ENCODE data around the gene GRB10.

The GRB10 gene

GRCh38 chr7:50544992-50545391 lies 237.7 kb downstream of the GRB10 start:
- no peak overlapping the region for H3K4me3 ChIP-seq (ENCODE audit: insufficient read depth in 1 of 2, low read depth in 1 of 2, low read length in 2 of 2)
- WGBS = 73% methylated on average over 4 of the region's 6 CpGs
- H3K79me1 ChIP-seq (replicated peaks; ENCODE audit: low read length, poor library complexity, severe bottlenecking) = no peaks in the 10 kb centered on the region
- no peak overlapping the region for H3K14ac ChIP-seq (ENCODE audit: low read length in 2 of 2)
- no peak overlapping the region for H3K27ac ChIP-seq (ENCODE audit: low read length, poor library complexity, severe bottlenecking)
- DNase-seq = no peak
- no peak overlapping the region for H3K18ac ChIP-seq (ENCODE audit: low read depth in 1 of 2, low read length in 2 of 2)
- no peak overlapping the region for H3K9ac ChIP-seq (ENCODE audit: low read length)
- no peak overlapping the region for H2BK12ac ChIP-seq (ENCODE audit: low read length in 2 of 2)
- no peaks in the 10 kb centered on the region for H3K36me3 ChIP-seq (ENCODE audit: control insufficient read depth in 1 of 2, insufficient read depth in 2 of 2, low read depth in 1 of 2, low read length in 2 of 2)
- H2AK5ac ChIP-seq (ENCODE audit: low read length, severe bottlenecking) = no peak overlapping the region
- H2AFZ ChIP-seq (ENCODE audit: low read depth, low read length) = no peak overlapping the region
- no peaks in the 10 kb centered on the region for H3K4me1 ChIP-seq (ENCODE audit: control insufficient read depth, insufficient read depth, low read depth, low read length)
- H4K91ac ChIP-seq (ENCODE audit: low read length) = no peak overlapping the region
- peaks cover 24 to 26% of the 10 kb centered on the region in 2 experiments for H3K27me3 ChIP-seq (ENCODE audit: control insufficient read depth in 1 of 2, insufficient read depth in 1 of 2, low read length in 2 of 2)
- no peak overlapping the region for H2BK5ac ChIP-seq (ENCODE audit: low read depth, low read length, poor library complexity, severe bottlenecking)
- no peak overlapping the region for H2BK15ac ChIP-seq (ENCODE audit: low read depth, poor library complexity, severe bottlenecking)
- no peak overlapping the region for H4K8ac ChIP-seq (ENCODE audit: low read length)
- H2BK120ac ChIP-seq (ENCODE audit: low read depth, low read length) = no peak overlapping the region
- no peak overlapping the region for H3K23ac ChIP-seq (ENCODE audit: low read length in 2 of 2)
- H3K4ac ChIP-seq (ENCODE audit: low read depth in 1 of 2, low read length in 2 of 2) = no peak overlapping the region
- H3K9me3 ChIP-seq (ENCODE audit: control insufficient read depth, low read length) = no peaks in the 10 kb centered on the region
- no peak overlapping the region for H3K4me2 ChIP-seq (ENCODE audit: low read length, poor library complexity, severe bottlenecking)

DNA sequence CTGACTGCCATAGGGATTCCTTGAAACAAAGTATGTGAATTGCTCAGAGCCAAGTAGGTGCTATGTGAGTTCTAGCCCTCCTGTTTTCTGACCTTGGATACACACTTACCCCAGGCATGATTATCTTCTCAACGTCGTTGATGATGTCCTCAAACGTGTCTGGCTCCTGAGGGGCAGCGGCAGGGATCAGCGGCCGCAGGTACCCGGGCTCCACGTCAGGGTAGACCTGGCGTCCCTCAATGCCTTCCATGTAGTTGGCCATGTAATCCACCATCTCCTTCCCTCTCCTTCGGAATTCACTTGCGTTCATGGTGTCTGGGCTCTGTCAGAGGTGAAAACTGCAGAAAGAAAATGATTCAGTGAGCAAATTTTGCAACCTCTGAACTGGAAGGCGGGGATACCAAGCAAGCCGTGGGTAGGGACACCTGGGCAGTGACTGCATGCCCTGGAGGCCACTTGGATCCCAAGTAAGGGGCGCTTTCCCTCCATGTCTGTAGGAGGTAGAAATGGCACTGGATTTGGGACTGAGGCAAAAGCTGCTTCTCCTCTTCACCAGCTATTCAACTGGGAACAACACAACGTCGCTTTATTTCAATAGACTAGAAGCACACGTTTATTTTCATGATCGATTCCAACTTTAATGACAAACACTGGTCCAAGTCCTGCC lies 238.8 kb downstream of the GRB10 start:
- H3K27ac ChIP-seq (ENCODE audit: low read length, poor library complexity, severe bottlenecking) = no peak overlapping the region
- no peak overlapping the region for H2BK120ac ChIP-seq (ENCODE audit: low read depth, low read length)
- no peak overlapping the region for H3K4me2 ChIP-seq (ENCODE audit: low read length, poor library complexity, severe bottlenecking)
- no peak overlapping the region for H2AK5ac ChIP-seq (ENCODE audit: low read length, severe bottlenecking)
- no peaks in the 10 kb centered on the region for H3K36me3 ChIP-seq (ENCODE audit: control insufficient read depth in 1 of 2, insufficient read depth in 2 of 2, low read depth in 1 of 2, low read length in 2 of 2)
- no peaks in the 10 kb centered on the region for H3K9me3 ChIP-seq (ENCODE audit: control insufficient read depth, low read length)
- no peak overlapping the region for H2BK5ac ChIP-seq (ENCODE audit: low read depth, low read length, poor library complexity, severe bottlenecking)
- H2AFZ ChIP-seq (ENCODE audit: low read depth, low read length) = no peak overlapping the region
- no peak overlapping the region for H3K23ac ChIP-seq (ENCODE audit: low read length in 2 of 2)
- no peak overlapping the region for H3K18ac ChIP-seq (ENCODE audit: low read depth in 1 of 2, low read length in 2 of 2)
- no peak overlapping the region for H4K8ac ChIP-seq (ENCODE audit: low read length)
- H2BK12ac ChIP-seq (ENCODE audit: low read length in 2 of 2) = no peak overlapping the region
- DNase-seq = no peak
- H4K91ac ChIP-seq (ENCODE audit: low read length) = no peak overlapping the region
- no peaks in the 10 kb centered on the region for H3K4me1 ChIP-seq (ENCODE audit: control insufficient read depth, insufficient read depth, low read depth, low read length)
- H3K79me1 ChIP-seq (replicated peaks; ENCODE audit: low read length, poor library complexity, severe bottlenecking) = no peaks in the 10 kb centered on the region
- 92% methylated on average over 17 of the region's 18 CpGs for WGBS
- no peak overlapping the region for H3K4me3 ChIP-seq (ENCODE audit: insufficient read depth in 1 of 2, low read depth in 1 of 2, low read length in 2 of 2)
- no peak overlapping the region for H3K14ac ChIP-seq (ENCODE audit: low read length in 2 of 2)
- H3K4ac ChIP-seq (ENCODE audit: low read depth in 1 of 2, low read length in 2 of 2) = no peak overlapping the region
- peak overlapping the region; percentile 15 for H2BK15ac ChIP-seq (ENCODE audit: low read depth, poor library complexity, severe bottlenecking)
- no peak overlapping the region for H3K9ac ChIP-seq (ENCODE audit: low read length)
- H3K27me3 ChIP-seq (ENCODE audit: control insufficient read depth in 1 of 2, insufficient read depth in 1 of 2, low read length in 2 of 2) = peaks cover 24 to 33% of the 10 kb centered on the region in 2 experiments

DNA sequence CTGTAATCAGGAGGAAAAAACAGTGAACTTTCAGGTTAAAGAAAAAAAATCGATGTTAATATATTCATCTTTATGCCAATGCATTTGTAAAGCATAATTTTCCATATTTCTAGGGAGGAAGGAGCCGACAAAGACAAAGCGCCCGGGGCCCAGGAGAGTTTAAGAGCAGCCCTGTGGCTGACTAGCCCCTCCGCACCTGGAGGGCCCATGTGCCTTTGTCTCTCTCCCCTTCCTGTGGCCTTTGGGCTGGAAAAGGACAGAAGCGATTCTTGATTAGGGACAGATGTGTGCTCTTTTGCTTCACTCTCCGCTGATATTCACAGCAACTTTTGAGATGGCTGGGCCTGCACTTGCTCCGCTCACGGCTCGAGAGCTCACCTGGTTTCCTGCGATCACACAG lies 240.6 kb downstream of the GRB10 start:
- H2BK120ac ChIP-seq (ENCODE audit: low read depth, low read length) = no peak overlapping the region
- no peaks in the 10 kb centered on the region for H3K36me3 ChIP-seq (ENCODE audit: control insufficient read depth in 1 of 2, insufficient read depth in 2 of 2, low read depth in 1 of 2, low read length in 2 of 2)
- H2AFZ ChIP-seq (ENCODE audit: low read depth, low read length) = no peak overlapping the region
- no peak overlapping the region for H3K4me3 ChIP-seq (ENCODE audit: insufficient read depth in 1 of 2, low read depth in 1 of 2, low read length in 2 of 2)
- H3K4me2 ChIP-seq (ENCODE audit: low read length, poor library complexity, severe bottlenecking) = no peak overlapping the region
- DNase-seq = no peak
- H3K4ac ChIP-seq (ENCODE audit: low read depth in 1 of 2, low read length in 2 of 2) = no peak overlapping the region
- no peak overlapping the region for H2BK5ac ChIP-seq (ENCODE audit: low read depth, low read length, poor library complexity, severe bottlenecking)
- H3K79me1 ChIP-seq (replicated peaks; ENCODE audit: low read length, poor library complexity, severe bottlenecking) = no peaks in the 10 kb centered on the region
- H3K14ac ChIP-seq (ENCODE audit: low read length in 2 of 2) = no peak overlapping the region
- no peak overlapping the region for H3K9ac ChIP-seq (ENCODE audit: low read length)
- H3K27ac ChIP-seq (ENCODE audit: low read length, poor library complexity, severe bottlenecking) = no peak overlapping the region
- no peaks in the 10 kb centered on the region for H3K9me3 ChIP-seq (ENCODE audit: control insufficient read depth, low read length)
- H2AK5ac ChIP-seq (ENCODE audit: low read length, severe bottlenecking) = no peak overlapping the region
- H2BK12ac ChIP-seq (ENCODE audit: low read length in 2 of 2) = no peak overlapping the region
- H4K8ac ChIP-seq (ENCODE audit: low read length) = no peak overlapping the region
- H3K23ac ChIP-seq (ENCODE audit: low read length in 2 of 2) = no peak overlapping the region
- no peak overlapping the region for H4K91ac ChIP-seq (ENCODE audit: low read length)
- H3K18ac ChIP-seq (ENCODE audit: low read depth in 1 of 2, low read length in 2 of 2) = no peak overlapping the region
- no peak overlapping the region for H2BK15ac ChIP-seq (ENCODE audit: low read depth, poor library complexity, severe bottlenecking)
- H3K4me1 ChIP-seq (ENCODE audit: control insufficient read depth, insufficient read depth, low read depth, low read length) = no peaks in the 10 kb centered on the region
- H3K27me3 ChIP-seq (ENCODE audit: control insufficient read depth in 1 of 2, insufficient read depth in 1 of 2, low read length in 2 of 2) = peaks cover 24 to 31% of the 10 kb centered on the region in 2 experiments
- 87% methylated on average over 10 of the region's 11 CpGs for WGBS

DNA sequence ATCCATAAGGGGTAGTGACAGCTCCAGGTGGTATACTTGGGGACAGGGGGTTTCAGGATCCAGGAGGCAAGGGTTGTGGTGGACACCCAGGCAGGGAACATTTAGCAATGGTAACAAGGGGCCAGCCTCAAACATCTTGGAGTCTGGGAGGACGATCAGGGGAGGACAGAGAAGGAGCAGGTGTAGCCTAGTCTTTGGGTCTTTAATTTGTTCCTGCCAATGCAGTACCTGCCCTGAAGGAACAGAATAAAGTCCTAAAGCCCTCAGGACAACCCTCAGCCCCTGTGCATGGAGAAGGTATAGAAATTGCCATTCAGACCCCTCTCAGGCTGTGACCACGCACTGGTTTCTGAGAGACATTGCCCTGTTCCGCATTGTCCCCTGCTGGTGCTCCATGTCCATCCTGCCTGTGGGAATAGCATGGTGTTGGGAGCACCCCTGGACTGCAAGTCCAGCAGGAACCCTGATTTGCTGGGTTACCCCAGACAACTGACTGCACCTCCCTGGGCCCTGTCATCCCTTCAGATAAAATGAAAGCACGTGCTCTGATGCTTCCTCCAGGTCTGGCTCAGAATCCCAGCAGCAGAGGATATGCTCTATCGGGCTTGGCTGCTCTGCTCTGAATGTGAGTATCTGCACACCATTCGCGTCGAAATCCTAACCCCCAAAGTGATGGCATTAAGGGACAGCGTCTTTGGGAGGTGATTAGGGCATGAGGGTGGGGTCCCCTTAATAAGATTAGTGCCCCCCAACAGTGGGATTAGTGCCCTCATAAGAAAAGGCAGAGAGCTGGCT lies 241.7 kb downstream of the GRB10 start:
- no peak overlapping the region for H3K18ac ChIP-seq (ENCODE audit: low read depth in 1 of 2, low read length in 2 of 2)

More for the DNA sequence above, 241.7 kb downstream of the GRB10 start:
- no peak overlapping the region for H2AFZ ChIP-seq (ENCODE audit: low read depth, low read length)
- H4K8ac ChIP-seq (ENCODE audit: low read length) = no peak overlapping the region
- no peak overlapping the region for H2BK15ac ChIP-seq (ENCODE audit: low read depth, poor library complexity, severe bottlenecking)
- no peak overlapping the region for H3K4me2 ChIP-seq (ENCODE audit: low read length, poor library complexity, severe bottlenecking)
- H3K9ac ChIP-seq (ENCODE audit: low read length) = no peak overlapping the region
- DNase-seq = no peak
- H3K4me3 ChIP-seq (ENCODE audit: insufficient read depth in 1 of 2, low read depth in 1 of 2, low read length in 2 of 2) = no peak overlapping the region
- H4K91ac ChIP-seq (ENCODE audit: low read length) = no peak overlapping the region
- peaks cover 16 to 31% of the 10 kb centered on the region in 2 experiments for H3K27me3 ChIP-seq (ENCODE audit: control insufficient read depth in 1 of 2, insufficient read depth in 1 of 2, low read length in 2 of 2)
- no peak overlapping the region for H2BK12ac ChIP-seq (ENCODE audit: low read length in 2 of 2)
- no peak overlapping the region for H3K23ac ChIP-seq (ENCODE audit: low read length in 2 of 2)
- no peak overlapping the region for H2BK120ac ChIP-seq (ENCODE audit: low read depth, low read length)
- H3K14ac ChIP-seq (ENCODE audit: low read length in 2 of 2) = no peak overlapping the region
- no peaks in the 10 kb centered on the region for H3K79me1 ChIP-seq (replicated peaks; ENCODE audit: low read length, poor library complexity, severe bottlenecking)
- H2AK5ac ChIP-seq (ENCODE audit: low read length, severe bottlenecking) = no peak overlapping the region
- WGBS = 90% methylated on average over 9 of the region's 9 CpGs
- H3K27ac ChIP-seq (ENCODE audit: low read length, poor library complexity, severe bottlenecking) = no peak overlapping the region
- H3K4ac ChIP-seq (ENCODE audit: low read depth in 1 of 2, low read length in 2 of 2) = no peak overlapping the region
- no peak overlapping the region for H2BK5ac ChIP-seq (ENCODE audit: low read depth, low read length, poor library complexity, severe bottlenecking)
- no peaks in the 10 kb centered on the region for H3K4me1 ChIP-seq (ENCODE audit: control insufficient read depth, insufficient read depth, low read depth, low read length)
- H3K9me3 ChIP-seq (ENCODE audit: control insufficient read depth, low read length) = no peaks in the 10 kb centered on the region
- H3K36me3 ChIP-seq (ENCODE audit: control insufficient read depth in 1 of 2, insufficient read depth in 2 of 2, low read depth in 1 of 2, low read length in 2 of 2) = no peaks in the 10 kb centered on the region

Measured in mesenchymal stem cell (in vitro differentiated cells and primary cell).